Measurements from ENCODE around the gene TBX15.

- no peak for TF ChIP-seq CTCF (IDR thresholded peaks at IDR 0.05; ENCODE audit: low read depth, low read length, poor library complexity, severe bottlenecking)
- TF ChIP-seq EZH2phosphoT487 (IDR thresholded peaks at IDR 0.05; ENCODE audit: borderline replicate concordance, low read length), result no peak
Observed at GRCh38 chr1:118987468-118988185, 516 bp downstream of the TBX15 start.
